ENCODE results near the gene NEMF.

GRCh38 chr14:49820176-49820575, 32.4 kb downstream of the NEMF start:
- no peak for TF ChIP-seq CTCF (optimal IDR thresholded peaks at IDR 0.05 in 1 of 3, IDR thresholded peaks at IDR 0.05 in 1 of 3, conservative IDR thresholded peaks at IDR 0.05 in 1 of 3; ENCODE audit: extremely low read depth in 1 of 3, insufficient read depth in 2 of 3, low read length in 3 of 3)
- no peak for TF ChIP-seq EZH2 (IDR thresholded peaks at IDR 0.05; ENCODE audit: low read length)

Measured in keratinocyte (primary cell).